Transverse colon (tissue), 4 donors: ENCODE results near the gene HIP1R. TPM values are rescaled to one million over a fixed set of nuclear protein-coding genes. Genes with fewer than 3 reads are reported as not detected.

Experiments
- DNase-seq: peaks from one replicate; pipeline ENCODE4 v3.0.0-alpha.2; 2019
- H3K27ac ChIP-seq, 4 donors: fragments of 200-600 bp; sonication (generic); 2 replicates each; pipeline ENCODE4 v1.5.1; 2016 to 2018; ENCODE audit warnings: inconsistent platforms in 4 of 4
- H3K27me3 ChIP-seq: fragments of 200-600 bp; sonication (generic); 2 replicates; pipeline ENCODE4 v1.5.1; 2017; ENCODE audit warnings: inconsistent platforms
- H3K36me3 ChIP-seq, 4 donors: fragments of 200-600 bp; sonication (generic); 2 replicates each; pipeline ENCODE4 v1.5.1; 2017 to 2019; ENCODE audit warnings: inconsistent platforms in 4 of 4
- H3K4me1 ChIP-seq, 4 donors: fragments of 200-600 bp; sonication (generic); 2 replicates each; pipeline ENCODE4 v1.5.1; 2017 to 2020; ENCODE audit warnings: inconsistent platforms in 4 of 4
- H3K4me3 ChIP-seq, 4 donors: fragments of 200-600 bp; sonication (generic); 1 replicate in 1 of 4; 2 replicates in 3 of 4; pipeline versions ENCODE4 v1.5.1 to v1.6.1; 2017 to 2019; ENCODE audit warnings: inconsistent platforms in 4 of 4
- H3K9me3 ChIP-seq, 2 donors: fragments of 200-600 bp; sonication (generic); 2 replicates each; pipeline ENCODE4 v1.5.1; 2017 to 2019; ENCODE audit warnings: inconsistent platforms in 2 of 2
- CTCF ChIP-seq, 5 experiments: fragments of 200-600 bp in 3 of 5; fragments of 450-650 bp in 2 of 5; sonication (generic) in 3 of 5; IDR thresholded peaks; 1 replicate in 2 of 5; 2 replicates in 3 of 5; pipeline ENCODE4 v1.5.1; 2016 to 2017; ENCODE audit warnings: antibody characterized with exemption in 5 of 5, inconsistent platforms in 3 of 5, mild to moderate bottlenecking in 2 of 5, moderate library complexity in 1 of 5
- EP300 ChIP-seq: sonication (generic); formaldehyde crosslinking; IDR thresholded peaks from one replicate; pipeline ENCODE4 v1.6.1; 2017; ENCODE audit warnings: antibody characterized with exemption, low read depth
- POLR2A ChIP-seq: fragments of 450-650 bp; IDR thresholded peaks from one replicate; pipeline ENCODE4 v1.6.1; 2016; ENCODE audit warnings: antibody characterized with exemption, mild to moderate bottlenecking, moderate library complexity
- POLR2AphosphoS5 ChIP-seq, 3 donors: sonication (generic); formaldehyde crosslinking; IDR thresholded peaks; one replicate each; pipeline ENCODE4 v1.6.1; 2016; ENCODE audit warnings: antibody characterized with exemption in 3 of 3
- WGBS, 2 donors: methylation state at CpG; one replicate each; pipeline ENCODE4 v1.1.5; 2018; ENCODE audit warnings: low coverage in 1 of 2; 5-methylcytosine and 5-hydroxymethylcytosine counted together
- in situ Hi-C, 4 donors: fragments of 200-750 bp; cut with MboI; loops; one replicate each; pipeline versions ENCODE4 v1.15.0 to v1.15.1; 2017; ENCODE audit warnings: low sequenced_read_pairs in 3 of 4, low pct_ligation_motif_present in 1 of 4, low pct_unique_long_range_greater_than_20kb in 1 of 4
- intact Hi-C: fragments of 100-400 bp; cut with DNase I; formaldehyde crosslinking; loops from one replicate; pipeline ENCODE4 v1.15.1; 2023; ENCODE audit warnings: low total_unique reads
- total RNA-seq, 4 donors: library from RNA; depleted of rRNA; stranded (reverse); fragments of >200 nt; gene quantifications; one replicate each; pipeline ENCODE4 v1.1.0, GENCODE V29; 2016

HIP1R gene
- total RNA-seq, result 100 to 1,000 TPM in 2 of 4 donors, 10 to 100 TPM in 2; 72.4 to 459 (median 146) TPM

GRCh38 chr12:122834921-122835749, at the start of gene HIP1R:
HIP1R (plus strand) TSS chr12:122835457; CDS start chr12:122835551, 94 bp downstream.
- Histone ChIP-seq H3K4me3 (peak within 1 kb of the TSS; percentile 63 to 90 (median 84)), H3K4me1 (peaks cover 0 to 52% (median 42%) of the 10 kb centered on the region in 4 donors), H3K27ac (peak within 1 kb of the TSS; percentile 88 to 94 (median 93)), H3K9me3 (no peaks in the 10 kb centered on the region), H3K27me3 (no peaks in the 10 kb centered on the region), H3K36me3 (no peaks in the 10 kb centered on the region)
- intact Hi-C loops, result loop anchor here (1.0 kb wide), 1 partner anchor 23 kb away; no protein-coding TSS in a partner anchor
- DNase-seq, result peak; percentile 71
- TF ChIP-seq CTCF (IDR thresholded peaks at IDR 0.05) (no peak), EP300 (no peak), POLR2AphosphoS5 (IDR thresholded peaks at IDR 0.05) (peak in 2 of 3 donors; percentile 54 to 55)
- in situ Hi-C loops, result no loop called here
- WGBS, 2 donors, result 0 to 1% methylated on average over 2 to 20 of the region's 85 CpGs

GRCh38 chr12:122785503-122785902, 49.8 kb upstream of the HIP1R start:
- intact Hi-C loops (no loop called here), in situ Hi-C loops (no loop called here)
- H3K4me1 ChIP-seq, result no peaks in the 10 kb centered on the region
- no peak overlapping the region for H3K4me3 ChIP-seq
- no peak for TF ChIP-seq CTCF (IDR thresholded peaks at IDR 0.05)
- TF ChIP-seq POLR2A, result no peak
- TF ChIP-seq POLR2AphosphoS5 (IDR thresholded peaks at IDR 0.05), result no peak
- no peak for TF ChIP-seq EP300
- DNase-seq, result no peak
- H3K27ac ChIP-seq, result no peak overlapping the region
- H3K27me3 ChIP-seq, result no peaks in the 10 kb centered on the region
- no peaks in the 10 kb centered on the region for H3K9me3 ChIP-seq
- no peaks in the 10 kb centered on the region for H3K36me3 ChIP-seq
- 74 to 82% methylated on average over 7 of the region's 7 CpGs for WGBS, 2 donors

- intact Hi-C loops (no loop called here), in situ Hi-C loops (no loop called here)
- Histone ChIP-seq H3K27ac (no peak overlapping the region), H3K9me3 (no peaks in the 10 kb centered on the region), H3K4me1 (no peaks in the 10 kb centered on the region), H3K36me3 (no peaks in the 10 kb centered on the region), H3K4me3 (no peak overlapping the region), H3K27me3 (no peaks in the 10 kb centered on the region)
- 77 to 87% methylated on average over 3 to 4 of the region's 4 CpGs for WGBS, 2 donors
- DNase-seq, result no peak
- TF ChIP-seq CTCF (IDR thresholded peaks at IDR 0.05) (no peak), EP300 (no peak), POLR2AphosphoS5 (IDR thresholded peaks at IDR 0.05) (no peak), POLR2A (no peak)
These were observed 46.9 kb upstream of the HIP1R start for GRCh38 chr12:122788387-122788786.

- Histone ChIP-seq H3K36me3 (no peaks in the 10 kb centered on the region), H3K4me1 (no peaks in the 10 kb centered on the region), H3K4me3 (no peak overlapping the region), H3K27ac (no peak overlapping the region), H3K9me3 (no peaks in the 10 kb centered on the region), H3K27me3 (no peaks in the 10 kb centered on the region)
- intact Hi-C loops, result no loop called here
- 52 to 74% methylated on average over 2 to 5 of the region's 5 CpGs for WGBS, 2 donors
- in situ Hi-C loops, result loop anchor here in 2 of 4 donors (5.0 to 10.0 kb wide), 2 partner anchors 163 to 165 kb away; no protein-coding TSS in a partner anchor
- TF ChIP-seq POLR2AphosphoS5 (IDR thresholded peaks at IDR 0.05), result no peak
- TF ChIP-seq CTCF (IDR thresholded peaks at IDR 0.05), result no peak
- no peak for TF ChIP-seq POLR2A
- TF ChIP-seq EP300, result no peak
- no peak for DNase-seq
These were observed 45.6 kb upstream of the HIP1R start for GRCh38 chr12:122789637-122790036.
